DND-41 (cell line): ENCODE measurements around the gene EPC1.

Experiments used
- CTCF ChIP-seq: IDR thresholded peaks from 2 replicates; pipeline ENCODE4 v1.5.1; 2012; ENCODE audit warnings: borderline replicate concordance, low read length, moderate library complexity, mild to moderate bottlenecking; ENCODE audit not compliant: poor library complexity, severe bottlenecking; ENCODE audit errors: extremely low read depth
- EZH2 ChIP-seq: IDR thresholded peaks from 3 replicates; pipeline ENCODE4 v1.6.1; 2012; ENCODE audit warnings: borderline replicate concordance, low read depth, mild to moderate bottlenecking, moderate library complexity, low read length, inconsistent platforms; ENCODE audit not compliant: severe bottlenecking

GRCh38 chr10:32378363-32379317, 31.7 kb upstream of the EPC1 start:
- no peak for TF ChIP-seq CTCF
- no peak for TF ChIP-seq EZH2
